ENCODE data around the gene FBXO10. TPM values are rescaled to one million over a fixed set of nuclear protein-coding genes. Genes with fewer than 3 reads are reported as not detected.
"Not testable (repeated sequence)": the region's sequence is repeated elsewhere in the genome, so short reads cannot be mapped to it uniquely, and the experiment has no call there.

The FBXO10 gene
- total RNA-seq, 1 donor from 2014 or later: 5.3 TPM

DNA sequence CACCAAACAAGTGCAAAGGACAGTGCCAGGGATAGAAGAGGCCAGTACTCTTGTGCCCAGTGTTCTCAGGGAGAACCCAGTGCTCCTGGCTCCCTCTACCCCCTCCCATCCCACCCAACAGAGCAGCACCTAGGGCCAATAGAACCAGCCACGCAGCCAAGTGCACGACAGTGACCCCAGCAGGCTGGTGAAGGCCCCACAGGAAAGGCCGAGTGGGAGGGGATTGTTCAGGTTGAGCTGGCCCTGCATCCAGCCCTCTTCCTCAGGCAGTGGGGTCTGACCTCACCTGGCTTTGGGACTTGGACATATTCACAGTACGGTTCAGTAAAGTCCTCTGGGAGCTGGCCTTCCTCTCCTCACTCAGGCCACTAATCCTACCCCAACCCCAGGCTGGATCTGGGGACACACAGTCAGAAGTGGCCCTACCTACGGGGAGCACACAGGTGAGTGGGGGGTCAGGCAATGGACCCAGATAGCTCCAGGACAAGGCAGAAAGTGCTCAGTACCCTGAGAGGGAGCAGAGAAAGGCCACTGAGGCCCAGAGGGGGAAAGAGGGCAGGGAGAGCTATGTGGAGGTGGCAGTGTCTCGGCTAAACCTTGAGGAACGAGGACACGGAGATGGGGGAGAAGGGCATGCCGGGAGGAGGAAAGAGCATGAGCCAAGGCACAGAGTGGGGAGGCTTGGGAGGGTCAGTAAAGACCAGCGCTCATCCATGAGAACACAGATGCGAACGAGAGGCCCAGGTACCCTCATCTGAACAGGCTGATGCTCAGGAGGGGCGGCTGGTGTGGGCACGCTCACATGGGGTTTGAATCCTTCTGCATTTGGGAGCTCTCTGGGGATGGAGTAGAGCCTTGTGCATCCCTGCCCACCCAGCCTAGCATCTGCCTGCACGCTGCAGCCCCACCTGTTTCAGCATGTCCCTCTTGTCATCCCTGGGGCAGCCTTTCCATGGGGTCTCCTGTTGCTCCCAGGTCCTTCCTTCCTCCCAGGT is 64.9 kb downstream of the FBXO10 start:
- no peak for DNase-seq (ENCODE audit: low spot score)

GRCh38 chr9:37510053-37510452 is 66.1 kb downstream of the FBXO10 start:
- DNase-seq (ENCODE audit: low spot score): not testable (repeated sequence)

GRCh38 chr9:37509536-37509935 is 66.6 kb downstream of the FBXO10 start:
- DNase-seq (ENCODE audit: low spot score): no peak

DNA sequence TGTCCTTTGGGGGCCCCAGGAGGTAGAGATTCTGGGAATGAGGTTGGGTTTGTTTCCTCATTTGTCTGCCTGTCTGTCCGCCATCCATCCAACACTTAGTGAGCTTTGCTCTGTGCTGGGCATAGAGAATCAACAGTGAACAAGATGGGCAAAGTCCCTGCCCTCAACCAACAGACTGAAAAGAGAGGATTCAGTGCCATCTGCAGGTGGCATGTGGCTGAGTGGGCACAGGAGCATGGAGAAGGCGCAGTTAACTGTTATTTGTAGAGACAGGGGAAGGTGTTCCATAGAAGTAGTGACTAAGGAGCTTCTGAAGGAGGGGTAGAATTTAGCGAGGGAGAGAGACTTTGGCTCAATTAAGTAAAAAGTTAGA is 67.4 kb downstream of the FBXO10 start:
- no peak for DNase-seq (ENCODE audit: low spot score)

GRCh38 chr9:37508135-37508833 is 67.9 kb downstream of the FBXO10 start:
- no peak for DNase-seq (ENCODE audit: low spot score)

DNA sequence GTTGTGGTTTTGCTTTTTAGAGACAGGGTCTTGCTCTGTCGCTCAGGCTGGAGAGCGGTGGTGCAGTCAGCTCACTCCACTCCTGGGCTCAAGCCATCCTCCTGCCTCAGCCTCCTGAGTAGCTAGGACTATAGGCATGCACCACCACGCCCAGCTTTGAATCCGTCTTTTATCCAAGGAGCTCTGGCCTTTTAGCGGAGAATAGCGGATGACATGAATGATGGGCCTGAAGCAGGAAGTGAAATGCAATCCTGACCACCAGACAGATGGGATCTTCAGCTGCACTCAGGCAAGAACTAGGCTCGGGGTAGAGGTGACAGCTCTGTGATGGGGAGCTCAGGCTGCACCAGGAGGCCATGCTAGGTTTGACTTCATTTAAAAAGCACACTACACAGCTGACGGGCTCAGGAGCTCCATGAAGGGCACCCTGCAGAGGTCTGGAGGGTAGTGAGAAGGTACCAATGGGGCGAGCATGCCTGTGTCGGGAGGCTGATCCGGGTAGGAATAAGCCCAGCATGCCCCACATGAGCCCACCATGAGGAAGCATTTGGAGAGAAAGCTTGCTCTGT is 68.5 kb downstream of the FBXO10 start:
- DNase-seq (ENCODE audit: low spot score): no peak

DNA sequence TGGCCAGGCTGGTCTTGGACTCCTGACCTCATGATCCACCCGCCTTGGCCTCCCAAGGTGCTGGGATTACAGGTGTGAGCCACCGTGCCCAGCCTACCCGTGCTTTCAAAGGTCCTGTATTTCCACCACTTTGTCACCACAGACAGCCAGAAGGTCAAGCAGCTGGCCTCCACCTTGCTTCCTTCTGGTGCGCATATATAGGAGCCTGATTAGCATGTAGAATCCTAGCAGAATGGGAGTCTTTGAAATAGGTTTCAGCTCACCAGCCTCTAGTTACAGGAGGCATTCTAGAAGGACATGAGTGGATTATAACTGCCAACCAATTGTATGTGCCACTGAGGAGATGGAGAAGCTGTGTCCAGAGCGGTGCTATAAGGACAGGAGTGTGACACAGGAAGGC is 71.6 kb downstream of the FBXO10 start:
- no peak for DNase-seq (ENCODE audit: low spot score)

DNA sequence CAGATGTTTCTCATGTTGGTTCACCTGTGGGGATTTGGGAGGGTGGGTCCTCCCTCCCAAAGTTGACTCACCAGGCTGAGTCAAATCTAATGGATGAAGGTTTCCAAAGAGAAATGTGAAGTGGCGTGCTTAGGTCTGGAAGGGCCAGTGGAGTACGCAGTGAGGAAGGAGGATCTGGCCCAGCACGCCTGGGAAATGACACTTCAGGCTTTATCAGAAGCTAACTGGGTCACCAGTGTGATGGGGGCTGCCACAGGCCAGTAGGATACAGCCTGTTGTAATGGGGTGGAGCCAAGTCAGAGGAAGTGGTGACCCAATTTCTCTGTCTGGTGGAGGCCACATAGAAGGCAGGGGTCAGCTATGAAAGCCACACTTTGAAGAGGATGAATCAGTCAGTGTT is 72.4 kb downstream of the FBXO10 start:
- no peak for DNase-seq (ENCODE audit: low spot score)

DNA sequence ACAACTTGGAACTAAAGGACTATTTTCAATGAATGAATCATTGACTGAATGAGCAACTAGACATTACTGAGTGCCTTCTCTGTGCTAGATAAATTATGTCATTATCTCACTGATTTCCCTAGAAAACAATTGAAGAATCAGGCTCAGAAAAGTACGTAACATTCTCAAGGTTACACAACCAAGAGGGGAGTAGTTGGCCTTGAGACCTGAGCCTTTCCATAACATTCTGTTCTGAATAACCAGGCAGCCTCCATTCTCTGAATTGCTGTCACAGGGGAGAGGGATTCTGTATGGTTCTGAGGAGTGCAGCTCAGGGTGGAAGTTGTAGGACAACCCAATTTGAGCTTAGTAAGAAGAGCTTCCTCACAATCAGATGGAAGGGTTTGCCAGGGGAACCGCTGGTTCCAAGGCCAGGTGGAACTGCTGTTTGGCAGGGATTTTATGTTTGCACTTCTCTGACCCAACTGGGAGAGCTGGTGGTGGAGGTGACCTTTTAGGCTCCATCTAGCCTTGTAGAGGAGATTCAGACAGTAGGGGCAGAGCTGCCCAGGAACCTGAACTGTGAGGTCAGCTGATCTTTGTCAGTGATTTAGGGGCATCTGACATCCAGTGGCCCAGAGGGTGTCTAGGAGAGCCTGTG is 74.1 kb downstream of the FBXO10 start:
- DNase-seq (ENCODE audit: low spot score): no peak

DNA sequence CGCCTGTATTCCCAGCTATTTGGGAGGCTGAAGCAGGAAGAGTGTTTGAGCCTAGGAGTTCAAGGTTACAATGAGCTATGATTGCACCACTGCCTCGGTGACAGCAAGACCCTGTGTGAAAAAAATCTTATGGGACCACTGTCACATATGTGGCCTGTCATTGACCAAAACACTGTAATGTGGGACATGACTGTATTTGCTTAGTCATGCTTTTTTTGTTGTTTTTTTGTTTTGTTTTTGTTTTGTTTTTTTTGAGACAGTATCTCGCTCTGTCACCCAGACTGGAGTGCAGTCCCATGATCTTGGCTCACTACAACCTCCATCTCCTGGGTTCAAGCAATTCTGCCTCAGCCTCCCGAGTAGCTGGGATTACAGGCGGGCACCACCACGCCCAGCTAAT is 76.9 kb downstream of the FBXO10 start:
- DNase-seq (ENCODE audit: low spot score): no peak

GRCh38 chr9:37498457-37498856 is 77.7 kb downstream of the FBXO10 start:
- no peak for DNase-seq (ENCODE audit: low spot score)

GRCh38 chr9:37497320-37497719 is 78.9 kb downstream of the FBXO10 start:
- DNase-seq (ENCODE audit: low spot score): no peak

DNA sequence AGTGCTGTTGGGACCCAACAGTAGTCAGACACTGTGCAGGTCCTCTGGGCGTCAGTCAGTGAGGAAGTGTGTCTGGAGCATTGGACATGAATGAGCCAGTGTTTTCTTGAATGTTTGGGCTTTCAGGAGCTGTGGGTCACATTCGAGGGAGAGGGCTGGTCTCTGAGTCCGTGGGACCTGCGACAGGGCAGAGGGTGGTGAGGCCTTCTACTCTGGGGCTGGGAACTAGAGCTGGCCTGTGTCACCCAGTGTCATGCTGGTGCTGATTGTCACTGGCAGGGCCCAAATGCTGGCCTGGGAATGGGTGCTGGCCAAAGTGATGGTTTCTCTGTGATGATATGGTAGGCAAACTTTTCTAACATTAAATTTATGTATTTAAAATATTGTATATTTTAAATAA is 80.2 kb downstream of the FBXO10 start:
- DNase-seq (ENCODE audit: low spot score): no peak

- DNase-seq (ENCODE audit: low spot score): no peak
Observed at GRCh38 chr9:37495571-37495970, 80.6 kb downstream of the FBXO10 start.

DNA sequence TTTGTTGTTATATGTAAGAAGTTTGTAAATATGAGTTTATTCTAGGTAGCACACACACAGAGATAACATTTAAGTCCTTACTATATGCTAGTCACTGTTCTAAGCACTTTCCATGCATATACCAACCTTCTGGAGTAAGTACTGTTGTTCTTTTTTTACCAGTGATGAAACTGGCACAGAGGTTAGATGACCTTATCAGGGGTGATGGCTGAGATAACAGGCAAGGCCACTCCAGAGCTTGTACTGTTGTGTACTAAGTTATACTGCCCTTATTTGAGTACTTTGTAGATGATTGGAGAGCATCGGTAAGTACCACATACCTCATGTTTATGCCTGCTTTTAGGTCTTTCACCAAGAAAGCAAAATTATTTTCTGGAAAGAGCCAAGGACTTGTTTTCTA is 84.2 kb downstream of the FBXO10 start:
- DNase-seq (ENCODE audit: low spot score): no peak

GRCh38 chr9:37486616-37487548 is 89.3 kb downstream of the FBXO10 start:
- DNase-seq (ENCODE audit: low spot score): peak; percentile 95

DNA sequence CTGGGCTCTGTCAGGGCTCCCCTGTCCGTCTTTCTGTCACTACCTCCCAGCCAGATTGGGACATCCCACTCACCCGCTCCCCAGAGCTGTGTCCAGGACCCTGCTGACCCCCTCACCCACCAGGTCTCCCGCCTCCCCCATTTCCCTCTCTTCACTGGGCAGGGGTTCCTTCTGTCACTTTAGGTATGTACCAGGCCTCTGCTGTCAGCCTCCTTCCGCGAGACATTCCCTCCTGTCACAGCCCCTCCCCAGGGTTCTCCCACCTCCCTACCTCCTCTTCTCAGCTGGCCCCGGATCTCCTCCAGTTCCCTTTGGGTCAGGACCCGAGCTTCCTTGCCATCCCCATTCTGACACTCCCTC is 89.9 kb downstream of the FBXO10 start:
- no peak for DNase-seq (ENCODE audit: low spot score)

DNA sequence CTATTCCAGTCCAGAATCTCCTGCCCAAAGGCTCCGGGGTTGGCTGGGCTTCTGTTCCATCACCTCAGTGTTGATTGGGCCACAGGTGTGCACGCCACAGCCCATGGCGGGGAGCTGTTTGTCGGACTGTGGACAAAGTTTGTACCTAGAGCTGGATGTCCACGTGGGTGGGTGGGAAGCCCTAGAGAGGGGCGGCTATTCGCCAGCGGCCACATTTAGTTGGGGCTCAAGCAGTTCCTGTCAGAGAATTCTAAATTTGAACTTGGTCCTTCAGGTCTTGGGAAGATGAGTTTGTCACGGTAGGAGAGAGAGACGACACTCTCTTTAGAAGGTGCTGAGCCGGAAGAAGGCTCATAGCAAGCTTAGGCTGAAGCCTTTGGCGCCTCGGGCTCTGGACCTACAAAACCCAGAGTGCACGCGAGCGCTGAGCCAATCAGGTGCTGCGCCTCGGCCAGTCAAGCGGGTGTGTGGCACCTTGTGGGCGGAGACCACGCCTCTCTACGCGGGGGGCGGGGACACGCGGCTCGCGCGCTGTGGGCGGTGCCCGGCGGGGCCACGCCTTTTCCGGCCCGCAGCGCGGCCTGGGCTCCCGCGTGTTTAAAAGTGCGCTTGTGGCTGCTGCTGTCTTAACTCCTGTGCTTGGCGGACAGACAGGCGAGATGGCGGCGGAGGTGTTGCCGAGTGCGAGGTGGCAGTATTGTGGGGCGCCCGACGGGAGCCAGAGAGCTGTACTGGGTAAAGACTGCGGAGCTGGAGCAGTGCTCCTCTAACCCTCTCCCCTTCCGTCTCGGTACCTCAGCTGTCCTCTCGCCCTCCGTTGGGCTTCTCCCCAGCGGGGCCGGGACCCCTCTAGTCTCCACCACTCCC is 90.6 kb downstream of the FBXO10 start, which contains the start of gene POLR1E:
Gene POLR1E (plus strand): TSS at position 560 of the 867 bp plus-strand sequence. CDS start 100 bp downstream, at position 660.
- DNase-seq (ENCODE audit: low spot score): peak; percentile 93

- DNase-seq (ENCODE audit: low spot score): no peak
Observed at GRCh38 chr9:37480759-37481158, 95.4 kb downstream of the FBXO10 start.

All from umbilical cord (tissue), 2 donors.